Gastroesophageal sphincter (tissue), 3 donors: ENCODE results near the gene MBOAT7.

Experiments used
- EP300 ChIP-seq: sonication (generic); formaldehyde crosslinking; IDR thresholded peaks from one replicate; pipeline ENCODE4 v1.6.1; 2017; ENCODE audit warnings: antibody characterized with exemption, mild to moderate bottlenecking
- POLR2A ChIP-seq, 2 donors: fragments of 450-650 bp; IDR thresholded peaks; one replicate each; pipeline ENCODE4 v1.6.1; 2017; ENCODE audit warnings: antibody characterized with exemption in 2 of 2, mild to moderate bottlenecking in 2 of 2, moderate library complexity in 1 of 2
- TF ChIP-seq, protein P1 (sequence below), 4 experiments: fragments of 200-600 bp in 2 of 4; fragments of 450-650 bp in 2 of 4; sonication (generic) in 1 of 4; IDR thresholded peaks; one replicate each; pipeline ENCODE4 v1.5.1; 2017 to 2019; ENCODE audit warnings: antibody characterized with exemption in 4 of 4, mild to moderate bottlenecking in 2 of 4, moderate library complexity in 2 of 4

- TF ChIP-seq, protein P1, sequence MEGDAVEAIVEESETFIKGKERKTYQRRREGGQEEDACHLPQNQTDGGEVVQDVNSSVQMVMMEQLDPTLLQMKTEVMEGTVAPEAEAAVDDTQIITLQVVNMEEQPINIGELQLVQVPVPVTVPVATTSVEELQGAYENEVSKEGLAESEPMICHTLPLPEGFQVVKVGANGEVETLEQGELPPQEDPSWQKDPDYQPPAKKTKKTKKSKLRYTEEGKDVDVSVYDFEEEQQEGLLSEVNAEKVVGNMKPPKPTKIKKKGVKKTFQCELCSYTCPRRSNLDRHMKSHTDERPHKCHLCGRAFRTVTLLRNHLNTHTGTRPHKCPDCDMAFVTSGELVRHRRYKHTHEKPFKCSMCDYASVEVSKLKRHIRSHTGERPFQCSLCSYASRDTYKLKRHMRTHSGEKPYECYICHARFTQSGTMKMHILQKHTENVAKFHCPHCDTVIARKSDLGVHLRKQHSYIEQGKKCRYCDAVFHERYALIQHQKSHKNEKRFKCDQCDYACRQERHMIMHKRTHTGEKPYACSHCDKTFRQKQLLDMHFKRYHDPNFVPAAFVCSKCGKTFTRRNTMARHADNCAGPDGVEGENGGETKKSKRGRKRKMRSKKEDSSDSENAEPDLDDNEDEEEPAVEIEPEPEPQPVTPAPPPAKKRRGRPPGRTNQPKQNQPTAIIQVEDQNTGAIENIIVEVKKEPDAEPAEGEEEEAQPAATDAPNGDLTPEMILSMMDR (IDR thresholded peaks at IDR 0.05), result no peak
- no peak for TF ChIP-seq POLR2A (IDR thresholded peaks at IDR 0.05)
- TF ChIP-seq EP300, result no peak
Observed at GRCh38 chr19:54152878-54153524, 36.4 kb downstream of the MBOAT7 start.
